ENCODE measurements around the gene MLX.

Gene MLX

GRCh38 chr17:42574463-42574862 lies 7.6 kb downstream of the MLX start:
- H3K36me3 ChIP-seq (ENCODE audit: insufficient read depth, low read length): peaks cover 58% of the 10 kb centered on the region
- peaks cover 12% of the 10 kb centered on the region for H3K4me1 ChIP-seq (ENCODE audit: insufficient read depth, low read length)
- H3K4me3 ChIP-seq (ENCODE audit: low read depth in 1 of 2, low read length in 2 of 2): no peak overlapping the region
- H3K27me3 ChIP-seq (ENCODE audit: control insufficient read depth in 1 of 2, insufficient read depth in 2 of 2, low read length in 2 of 2): no peaks in the 10 kb centered on the region
- H3K9ac ChIP-seq (ENCODE audit: low read length): no peak overlapping the region
- no peaks in the 10 kb centered on the region for H3K9me3 ChIP-seq (ENCODE audit: low read length)
- H3K27ac ChIP-seq (ENCODE audit: low read depth, low read length): no peak overlapping the region

DNA sequence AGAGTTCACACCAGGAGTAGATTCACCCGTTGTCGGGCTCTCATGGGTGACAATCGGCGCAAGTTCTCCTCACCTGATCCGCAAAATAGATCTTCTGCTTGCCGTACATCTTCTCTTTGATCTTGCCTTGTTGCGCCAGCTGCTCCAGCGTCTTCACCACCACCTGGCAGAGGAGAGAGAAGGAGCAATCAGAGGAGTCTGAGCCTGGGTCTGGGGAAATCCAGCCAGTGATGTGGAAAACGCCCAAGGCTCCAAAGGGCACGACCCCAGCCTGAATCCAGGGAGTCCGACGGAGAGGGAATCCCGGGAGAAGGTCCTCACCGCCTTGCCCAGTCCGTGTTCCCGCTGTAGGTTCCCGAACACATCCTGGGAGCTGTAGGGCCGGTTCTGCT lies 10.2 kb downstream of the MLX start:
- peaks cover 52% of the 10 kb centered on the region for H3K36me3 ChIP-seq (ENCODE audit: insufficient read depth, low read length)
- H3K27me3 ChIP-seq (ENCODE audit: control insufficient read depth in 1 of 2, insufficient read depth in 2 of 2, low read length in 2 of 2): no peaks in the 10 kb centered on the region
- H3K4me3 ChIP-seq (ENCODE audit: low read depth in 1 of 2, low read length in 2 of 2): peak overlapping the region; percentile 58 to 91
- H3K27ac ChIP-seq (ENCODE audit: low read depth, low read length): peak overlapping the region; percentile 96
- peaks cover 12% of the 10 kb centered on the region for H3K4me1 ChIP-seq (ENCODE audit: insufficient read depth, low read length)
- H3K9me3 ChIP-seq (ENCODE audit: low read length): no peaks in the 10 kb centered on the region
- peak overlapping the region; percentile 7 for H3K9ac ChIP-seq (ENCODE audit: low read length)

GRCh38 chr17:42577532-42578281 lies 10.8 kb downstream of the MLX start, which contains the start of gene PSMC3IP:
Gene PSMC3IP, minus strand, starts transcription at chr17:42577729. Its CDS starts 43 bp downstream, at chr17:42577686.
- H3K9ac ChIP-seq (ENCODE audit: low read length): peak within 1 kb of the TSS; percentile 37
- H3K4me3 ChIP-seq (ENCODE audit: low read depth in 1 of 2, low read length in 2 of 2): peak within 1 kb of the TSS; percentile 82 to 91
- peak within 1 kb of the TSS; percentile 96 for H3K27ac ChIP-seq (ENCODE audit: low read depth, low read length)
- H3K36me3 ChIP-seq (ENCODE audit: insufficient read depth, low read length): peaks cover 52% of the 10 kb centered on the region
- H3K4me1 ChIP-seq (ENCODE audit: insufficient read depth, low read length): peaks cover 12% of the 10 kb centered on the region
- no peaks in the 10 kb centered on the region for H3K27me3 ChIP-seq (ENCODE audit: control insufficient read depth in 1 of 2, insufficient read depth in 2 of 2, low read length in 2 of 2)
- no peaks in the 10 kb centered on the region for H3K9me3 ChIP-seq (ENCODE audit: low read length)

DNA sequence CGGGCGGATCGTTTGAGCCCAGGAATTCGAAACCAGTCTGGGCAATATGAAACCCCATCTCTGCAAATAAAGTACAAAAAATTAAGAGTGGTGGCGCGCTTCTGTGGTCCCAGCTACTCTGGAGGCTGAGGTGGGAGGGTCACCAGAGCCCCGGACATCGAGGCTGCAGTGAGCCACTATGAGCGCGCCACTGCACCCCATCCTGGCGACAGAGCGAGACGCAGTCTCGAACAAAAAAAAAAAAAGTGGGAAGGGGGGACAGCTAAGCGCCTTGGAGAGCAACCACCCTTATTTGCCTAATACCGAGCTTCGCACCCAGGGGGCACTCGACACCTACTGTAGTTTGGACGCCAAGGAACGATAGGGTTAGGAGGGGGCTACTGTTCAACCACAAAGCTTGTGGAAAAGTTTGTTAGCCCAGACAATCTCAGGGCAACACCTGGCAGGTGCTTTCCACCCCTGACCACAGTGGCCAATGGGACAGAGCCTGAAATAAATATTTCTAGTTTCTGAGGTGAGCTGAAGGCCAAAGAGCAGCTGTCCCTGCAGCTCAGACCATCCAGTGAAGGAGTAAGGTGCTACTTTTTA lies 11.5 kb downstream of the MLX start:
- Histone ChIP-seq H3K36me3 (ENCODE audit: insufficient read depth, low read length) (peaks cover 52% of the 10 kb centered on the region), H3K4me3 (ENCODE audit: low read depth in 1 of 2, low read length in 2 of 2) (peak overlapping the region; percentile 82 to 91), H3K27me3 (ENCODE audit: control insufficient read depth in 1 of 2, insufficient read depth in 2 of 2, low read length in 2 of 2) (no peaks in the 10 kb centered on the region), H3K9me3 (ENCODE audit: low read length) (no peaks in the 10 kb centered on the region), H3K9ac (ENCODE audit: low read length) (peak overlapping the region; percentile 37), H3K4me1 (ENCODE audit: insufficient read depth, low read length) (peaks cover 12% of the 10 kb centered on the region), H3K27ac (ENCODE audit: low read depth, low read length) (peak overlapping the region; percentile 96)

- H3K36me3 ChIP-seq (ENCODE audit: insufficient read depth, low read length): peaks cover 52% of the 10 kb centered on the region
Measured at GRCh38 chr17:42579794-42580551, 13.1 kb downstream of the MLX start.

GRCh38 chr17:42581744-42582270 lies 14.9 kb downstream of the MLX start:
- H3K27me3 ChIP-seq (ENCODE audit: control insufficient read depth in 1 of 2, insufficient read depth in 2 of 2, low read length in 2 of 2): no peaks in the 10 kb centered on the region
- no peak overlapping the region for H3K9ac ChIP-seq (ENCODE audit: low read length)
- H3K9me3 ChIP-seq (ENCODE audit: low read length): no peaks in the 10 kb centered on the region
- no peak overlapping the region for H3K4me3 ChIP-seq (ENCODE audit: low read depth in 1 of 2, low read length in 2 of 2)
- H3K27ac ChIP-seq (ENCODE audit: low read depth, low read length): no peak overlapping the region
- H3K36me3 ChIP-seq (ENCODE audit: insufficient read depth, low read length): peaks cover 65% of the 10 kb centered on the region
- H3K4me1 ChIP-seq (ENCODE audit: insufficient read depth, low read length): peaks cover 17% of the 10 kb centered on the region

More at GRCh38 chr17:42579794-42580551, 13.1 kb downstream of the MLX start:
- Histone ChIP-seq H3K27me3 (ENCODE audit: control insufficient read depth in 1 of 2, insufficient read depth in 2 of 2, low read length in 2 of 2) (no peaks in the 10 kb centered on the region), H3K4me1 (ENCODE audit: insufficient read depth, low read length) (peaks cover 13% of the 10 kb centered on the region), H3K27ac (ENCODE audit: low read depth, low read length) (no peak overlapping the region), H3K4me3 (ENCODE audit: low read depth in 1 of 2, low read length in 2 of 2) (no peak overlapping the region), H3K9ac (ENCODE audit: low read length) (no peak overlapping the region), H3K9me3 (ENCODE audit: low read length) (no peaks in the 10 kb centered on the region)

DNA sequence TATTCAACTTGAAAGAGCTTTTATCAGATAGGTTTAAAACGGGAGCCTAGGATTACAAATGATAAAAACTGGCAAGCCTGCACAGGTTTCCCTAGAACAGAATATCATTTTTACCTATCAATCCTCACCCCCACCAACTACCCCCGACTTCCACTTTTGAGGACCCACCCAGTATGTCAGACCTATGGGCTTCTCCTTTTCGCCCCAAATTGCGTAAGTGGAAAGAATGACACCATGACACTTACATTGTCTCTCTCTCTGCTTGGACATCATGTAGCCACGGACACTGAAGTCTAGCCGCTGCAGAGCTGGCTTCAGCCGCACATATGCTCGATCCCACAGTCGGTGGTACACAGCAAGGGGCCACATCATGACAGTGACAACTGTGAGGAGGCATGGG lies 18.0 kb downstream of the MLX start:
- no peak overlapping the region for H3K9ac ChIP-seq (ENCODE audit: low read length)
- H3K27ac ChIP-seq (ENCODE audit: low read depth, low read length): no peak overlapping the region
- no peak overlapping the region for H3K4me3 ChIP-seq (ENCODE audit: low read depth in 1 of 2, low read length in 2 of 2)

GRCh38 chr17:42585353-42585752 lies 18.5 kb downstream of the MLX start:
- no peaks in the 10 kb centered on the region for H3K9me3 ChIP-seq (ENCODE audit: low read length)
- H3K9ac ChIP-seq (ENCODE audit: low read length): no peak overlapping the region
- no peak overlapping the region for H3K27ac ChIP-seq (ENCODE audit: low read depth, low read length)
- H3K4me3 ChIP-seq (ENCODE audit: low read depth in 1 of 2, low read length in 2 of 2): no peak overlapping the region
- H3K4me1 ChIP-seq (ENCODE audit: insufficient read depth, low read length): peaks cover 7% of the 10 kb centered on the region
- no peaks in the 10 kb centered on the region for H3K27me3 ChIP-seq (ENCODE audit: control insufficient read depth in 1 of 2, insufficient read depth in 2 of 2, low read length in 2 of 2)
- peaks cover 86% of the 10 kb centered on the region for H3K36me3 ChIP-seq (ENCODE audit: insufficient read depth, low read length)

More for the DNA sequence above, 18.0 kb downstream of the MLX start:
- peaks cover 7% of the 10 kb centered on the region for H3K4me1 ChIP-seq (ENCODE audit: insufficient read depth, low read length)
- no peaks in the 10 kb centered on the region for H3K9me3 ChIP-seq (ENCODE audit: low read length)
- peaks cover 91% of the 10 kb centered on the region for H3K36me3 ChIP-seq (ENCODE audit: insufficient read depth, low read length)
- H3K27me3 ChIP-seq (ENCODE audit: control insufficient read depth in 1 of 2, insufficient read depth in 2 of 2, low read length in 2 of 2): no peaks in the 10 kb centered on the region

- H3K9me3 ChIP-seq (ENCODE audit: low read length): no peaks in the 10 kb centered on the region
- no peak overlapping the region for H3K9ac ChIP-seq (ENCODE audit: low read length)
- peaks cover 87% of the 10 kb centered on the region for H3K36me3 ChIP-seq (ENCODE audit: insufficient read depth, low read length)
- H3K27me3 ChIP-seq (ENCODE audit: control insufficient read depth in 1 of 2, insufficient read depth in 2 of 2, low read length in 2 of 2): no peaks in the 10 kb centered on the region
- peaks cover 7% of the 10 kb centered on the region for H3K4me1 ChIP-seq (ENCODE audit: insufficient read depth, low read length)
- H3K4me3 ChIP-seq (ENCODE audit: low read depth in 1 of 2, low read length in 2 of 2): no peak overlapping the region
- H3K27ac ChIP-seq (ENCODE audit: low read depth, low read length): no peak overlapping the region
Measured at GRCh38 chr17:42586514-42587230, 19.8 kb downstream of the MLX start.

DNA sequence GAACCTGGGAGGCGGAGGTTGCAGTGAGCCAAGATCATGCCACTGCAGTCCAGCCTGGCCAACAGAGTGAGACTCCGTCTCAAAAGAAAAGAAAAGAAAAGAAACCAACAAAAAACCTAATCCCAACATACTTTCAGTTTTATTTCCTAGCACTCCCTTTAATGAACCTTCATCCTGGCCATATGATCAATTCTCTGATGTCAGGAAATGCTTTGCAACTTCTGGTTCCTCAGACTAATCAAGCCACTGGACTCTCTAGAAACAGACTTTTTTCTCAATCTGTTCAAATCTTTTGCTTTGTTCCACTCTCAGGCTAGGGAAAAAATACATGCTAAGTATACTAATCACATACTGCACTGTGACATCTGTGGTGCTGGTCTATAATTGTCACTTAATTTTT lies 24.0 kb downstream of the MLX start:
- no peak overlapping the region for H3K4me3 ChIP-seq (ENCODE audit: low read depth in 1 of 2, low read length in 2 of 2)
- H3K27me3 ChIP-seq (ENCODE audit: control insufficient read depth in 1 of 2, insufficient read depth in 2 of 2, low read length in 2 of 2): no peaks in the 10 kb centered on the region
- no peak overlapping the region for H3K9ac ChIP-seq (ENCODE audit: low read length)
- H3K27ac ChIP-seq (ENCODE audit: low read depth, low read length): no peak overlapping the region
- H3K36me3 ChIP-seq (ENCODE audit: insufficient read depth, low read length): peaks cover 49% of the 10 kb centered on the region
- H3K4me1 ChIP-seq (ENCODE audit: insufficient read depth, low read length): no peaks in the 10 kb centered on the region
- H3K9me3 ChIP-seq (ENCODE audit: low read length): no peaks in the 10 kb centered on the region

GRCh38 chr17:42591411-42591810 lies 24.5 kb downstream of the MLX start:
- Histone ChIP-seq H3K27me3 (ENCODE audit: control insufficient read depth in 1 of 2, insufficient read depth in 2 of 2, low read length in 2 of 2) (no peaks in the 10 kb centered on the region), H3K4me3 (ENCODE audit: low read depth in 1 of 2, low read length in 2 of 2) (no peak overlapping the region), H3K36me3 (ENCODE audit: insufficient read depth, low read length) (peaks cover 44% of the 10 kb centered on the region), H3K9ac (ENCODE audit: low read length) (no peak overlapping the region), H3K27ac (ENCODE audit: low read depth, low read length) (no peak overlapping the region), H3K9me3 (ENCODE audit: low read length) (no peaks in the 10 kb centered on the region), H3K4me1 (ENCODE audit: insufficient read depth, low read length) (no peaks in the 10 kb centered on the region)

All from muscle layer of colon (tissue), 2 donors.